Measurements from ENCODE around the gene BIN1.
A peak's percentile ranks its signal among the peaks of the same experiment; 100 is the strongest.
"Not testable (repeated sequence)": the region's sequence is repeated elsewhere in the genome, so short reads cannot be mapped to it uniquely, and the experiment has no call there.

The BIN1 gene

DNA sequence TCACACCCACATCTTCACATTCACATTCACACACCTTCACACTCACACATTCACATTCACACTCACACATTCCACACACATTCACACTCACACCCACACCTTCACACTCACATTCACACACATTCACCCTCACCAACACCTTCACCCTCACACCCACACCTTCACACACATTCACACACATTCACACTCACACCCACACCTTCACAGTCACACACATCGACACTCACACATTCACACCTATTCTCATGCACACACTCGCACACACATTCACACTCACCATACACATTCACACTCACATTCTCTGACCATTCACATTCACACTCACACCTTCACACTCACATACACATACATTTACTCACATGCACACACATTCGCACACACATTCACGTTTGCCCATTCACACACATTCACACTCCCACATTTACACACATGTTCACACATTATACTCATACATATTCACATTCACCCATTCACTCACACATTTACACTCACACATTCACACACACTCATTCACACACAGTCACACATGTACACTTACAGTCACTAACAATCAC, 62.7 kb downstream of the BIN1 start:
- DNase-seq = no peak

DNA sequence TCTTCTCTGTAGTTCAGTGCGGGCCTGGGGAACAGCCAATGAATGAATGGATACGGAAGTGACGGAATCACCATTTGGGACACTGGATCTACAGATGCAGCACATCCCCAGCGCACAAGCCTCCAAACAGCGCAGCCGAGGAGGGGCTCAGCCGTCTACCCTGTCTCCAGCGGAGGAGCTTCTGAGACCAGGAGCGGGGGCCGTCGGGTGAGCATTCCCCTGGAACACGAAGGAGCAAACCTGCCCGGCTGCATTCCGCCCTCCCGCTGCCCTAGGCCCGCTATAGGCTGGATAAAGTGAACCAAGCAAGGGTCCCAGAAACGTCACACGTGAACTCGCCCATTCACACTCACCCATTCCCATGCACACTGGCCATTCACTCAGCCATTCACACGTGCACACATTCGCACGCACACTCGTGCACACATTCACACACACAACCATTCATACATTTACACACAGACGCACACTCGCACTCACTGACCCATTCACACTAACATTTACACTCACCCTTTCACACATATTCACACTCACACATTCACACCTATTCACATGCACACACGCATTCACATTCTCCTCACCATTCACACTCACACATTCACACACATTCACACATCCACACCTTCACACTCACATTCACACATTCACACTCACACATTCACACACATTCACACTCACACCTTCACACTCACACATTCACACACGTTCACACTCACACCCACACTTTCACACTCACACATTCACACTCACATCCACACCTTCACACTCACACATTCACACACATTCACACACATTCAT, 63.4 kb downstream of the BIN1 start:
- DNase-seq = no peak

DNA sequence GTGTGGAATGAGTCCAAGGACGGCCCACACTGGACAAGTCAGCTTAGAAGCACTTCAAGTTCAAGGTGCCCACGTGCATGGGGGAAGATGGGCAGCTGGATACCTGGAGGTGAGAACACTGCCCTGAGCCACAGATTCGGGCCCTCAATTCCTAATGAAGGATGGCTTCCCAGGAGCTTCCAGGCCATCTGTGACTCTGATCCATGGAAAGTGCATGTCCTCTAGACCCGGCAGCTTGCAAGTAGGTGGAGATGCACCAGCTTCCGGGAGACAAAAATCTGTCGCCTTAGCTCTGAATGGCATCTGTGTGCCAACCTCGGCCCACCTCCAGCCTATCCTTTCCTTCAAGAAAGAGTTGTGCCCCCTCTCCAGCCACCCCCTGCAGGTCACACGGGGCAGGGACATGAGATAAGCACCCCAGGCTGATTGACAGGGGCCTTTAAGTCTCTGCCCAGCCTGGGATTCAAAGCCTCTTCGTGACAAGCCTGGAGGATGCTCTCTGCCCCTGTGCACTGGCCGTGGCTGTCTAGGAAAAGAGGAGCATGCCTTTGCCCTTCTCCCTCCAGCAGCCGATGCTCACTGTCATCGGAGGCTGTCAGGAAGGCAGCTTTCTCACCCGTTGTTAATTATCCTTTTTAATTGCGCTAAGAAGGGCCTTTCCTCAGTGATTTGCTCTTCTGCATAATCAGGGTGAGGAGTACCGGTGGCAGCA, 65.5 kb downstream of the BIN1 start:
- DNase-seq = no peak

DNA sequence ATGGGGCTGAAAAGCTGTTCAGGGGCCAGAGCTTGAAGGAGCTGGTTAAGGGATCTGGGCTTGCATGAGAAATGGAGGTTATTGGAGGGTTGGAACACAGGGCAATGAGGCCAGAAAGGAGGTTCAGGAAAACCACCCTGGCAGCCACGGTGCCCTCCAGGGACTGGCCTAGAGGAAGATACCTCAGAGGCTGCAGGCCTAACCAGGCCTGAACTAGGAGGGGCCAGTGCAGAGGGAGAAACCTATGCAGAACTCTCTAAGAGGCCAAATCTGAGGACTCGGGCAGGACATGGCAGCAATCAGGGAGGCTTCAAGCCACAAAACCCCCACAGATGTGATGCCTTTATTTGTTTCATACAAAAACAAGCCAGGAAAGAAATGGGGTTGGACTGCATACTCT, 66.8 kb downstream of the BIN1 start:
- no peak for DNase-seq

DNA sequence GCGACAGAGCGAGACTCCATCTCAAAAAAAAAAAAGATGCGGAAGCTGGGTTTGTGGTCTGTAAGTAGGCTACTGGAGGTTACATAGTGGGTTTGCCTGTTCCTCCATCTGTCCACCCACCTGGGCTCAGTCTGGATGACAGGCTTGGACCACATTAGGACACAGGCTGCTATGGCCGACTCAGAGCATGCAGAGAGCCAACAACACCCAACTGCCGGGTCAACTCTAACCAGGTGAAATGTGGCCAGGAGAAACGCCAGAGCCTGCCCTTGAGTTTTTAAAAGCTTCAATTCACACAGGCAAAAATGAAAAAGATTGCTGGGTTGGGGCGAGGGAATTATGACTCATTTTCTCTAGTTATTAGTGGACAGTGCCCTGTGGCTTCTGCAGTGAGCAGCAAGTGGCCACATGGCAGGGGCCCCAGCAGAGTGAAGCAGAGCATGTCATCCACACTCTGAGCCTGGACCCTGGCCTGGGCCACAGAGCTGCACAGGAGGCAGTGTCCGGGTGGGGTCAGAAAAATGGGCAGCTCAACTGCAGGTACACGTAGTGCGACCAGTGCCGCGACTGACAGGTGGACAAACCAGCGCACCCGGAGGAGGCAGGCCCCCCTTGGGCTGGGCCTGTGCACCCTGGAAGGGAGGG, 67.4 kb downstream of the BIN1 start:
- DNase-seq = no peak

DNA sequence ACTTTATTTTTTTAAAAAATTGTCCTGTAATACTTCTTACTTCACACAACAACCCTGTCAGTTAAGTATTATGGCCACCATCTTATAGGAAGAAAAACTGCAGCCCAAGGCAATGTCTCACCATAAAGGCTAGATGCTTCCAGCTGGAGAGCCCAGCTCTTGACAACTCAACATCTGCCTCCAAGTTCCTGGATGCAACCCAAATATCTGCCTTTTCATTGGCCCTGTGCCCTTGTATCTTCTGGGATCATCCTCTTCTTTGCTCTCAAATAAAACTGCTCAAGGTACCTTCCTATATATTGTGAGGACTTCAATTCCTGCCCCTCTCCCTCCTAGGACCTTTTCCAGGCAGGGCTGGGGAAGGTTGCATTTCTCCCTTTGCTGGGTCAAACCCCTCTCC, 69.5 kb downstream of the BIN1 start:
- DNase-seq = no peak

DNA sequence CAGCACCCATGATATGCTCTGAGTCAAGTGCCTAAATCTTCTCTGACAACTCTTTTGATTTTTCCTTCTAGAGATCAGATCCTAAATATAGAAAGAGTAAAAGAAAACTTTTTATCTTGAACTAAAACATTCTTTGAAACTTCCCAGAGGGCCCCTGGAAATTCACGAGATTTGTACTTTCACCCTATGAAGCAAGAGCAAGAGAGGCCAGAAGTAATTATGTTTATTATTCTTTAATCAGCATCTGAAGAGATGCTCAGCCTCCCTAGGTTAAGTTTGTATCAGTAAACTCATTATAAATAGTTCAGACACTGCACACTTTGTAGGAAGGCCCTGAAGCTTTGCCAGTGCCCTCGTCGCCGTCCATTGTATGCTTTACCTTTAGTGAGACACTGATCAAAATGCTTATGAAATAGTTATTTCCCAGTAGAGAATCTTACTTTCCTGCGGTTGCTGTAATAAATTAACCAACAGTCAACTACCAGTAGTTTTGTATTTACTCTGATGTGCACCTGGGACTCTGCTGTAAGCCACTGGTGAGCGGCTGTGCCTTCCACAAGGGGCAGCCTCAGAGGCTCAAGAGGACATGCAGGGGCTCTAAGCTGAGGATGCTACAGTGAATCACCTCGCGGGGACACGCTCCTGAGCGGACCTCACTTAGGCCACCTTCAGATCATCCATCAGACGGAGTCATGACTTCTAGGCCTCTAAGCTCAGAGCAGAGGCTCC, 71.9 kb downstream of the BIN1 start:
- DNase-seq = no peak

DNA sequence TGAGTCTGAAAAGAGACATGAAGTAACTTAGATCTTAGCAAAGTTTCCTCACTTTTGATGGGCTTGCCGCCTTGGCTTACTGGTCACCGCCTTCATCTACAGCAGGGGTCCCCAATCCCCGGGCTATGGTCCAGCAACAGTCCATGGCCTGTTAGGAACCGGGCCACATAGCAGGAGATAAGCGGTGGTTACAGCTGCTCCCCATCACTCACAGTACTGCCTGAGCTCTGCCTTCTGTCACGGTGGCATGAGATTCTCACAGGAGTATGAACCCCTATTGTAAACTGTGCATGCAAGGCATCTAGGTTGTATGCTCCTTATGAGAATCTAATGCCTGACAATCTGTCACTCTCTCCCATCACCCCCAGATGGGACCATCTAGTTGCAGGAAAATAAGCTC, 72.9 kb downstream of the BIN1 start:
- no peak for DNase-seq

DNA sequence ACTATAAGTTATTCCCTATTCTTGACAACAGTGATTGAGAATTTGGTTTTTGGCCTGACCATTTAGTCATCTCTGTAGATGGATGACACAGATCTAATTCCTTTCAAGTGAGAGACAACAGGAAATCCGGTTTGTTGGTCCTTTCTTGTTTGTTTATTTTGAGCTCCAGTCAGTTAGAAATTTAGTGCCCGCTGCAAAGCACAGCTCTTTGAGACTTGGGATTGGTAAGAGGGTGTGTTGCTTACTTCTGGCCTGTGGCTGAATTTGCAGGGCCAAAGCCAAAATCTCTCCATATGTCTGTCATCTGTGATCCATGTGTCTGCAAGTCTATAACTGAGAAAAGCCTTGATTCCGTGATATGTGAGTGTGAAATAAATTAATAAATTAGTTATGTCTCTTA, 74.3 kb downstream of the BIN1 start:
- no peak for DNase-seq

DNA sequence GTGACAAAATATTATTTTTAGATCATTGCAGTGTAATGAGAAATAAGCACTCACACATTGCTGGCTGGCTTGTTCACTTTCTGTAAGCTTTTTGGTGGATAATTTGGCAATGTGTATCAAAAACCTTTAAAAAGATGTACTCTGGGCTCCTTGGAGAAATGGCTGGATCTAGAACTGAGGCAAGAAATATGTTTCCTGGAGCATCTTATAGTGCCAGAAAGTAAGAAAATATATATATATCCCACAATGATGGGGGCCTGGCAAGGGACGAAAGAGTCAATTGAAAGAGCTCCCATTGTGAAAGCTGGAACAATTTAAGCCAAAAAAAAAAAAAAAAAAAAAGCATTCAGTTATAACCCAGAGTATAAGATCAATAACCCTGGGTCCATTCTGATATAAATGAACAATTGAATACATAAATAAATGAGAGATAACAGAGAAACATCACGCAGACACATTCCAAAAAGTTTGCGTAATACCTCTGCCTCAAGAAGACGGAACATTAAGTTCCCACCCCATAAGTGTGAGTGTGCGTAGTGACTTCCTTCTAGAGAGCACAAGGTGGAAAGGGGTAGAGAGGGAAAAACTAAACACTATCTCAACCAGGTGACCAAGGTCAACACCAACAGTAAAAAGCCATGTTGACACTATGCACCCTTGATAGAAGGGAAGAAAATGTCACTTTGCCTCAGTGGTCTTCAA, 77.5 kb downstream of the BIN1 start:
- no peak for DNase-seq

DNA sequence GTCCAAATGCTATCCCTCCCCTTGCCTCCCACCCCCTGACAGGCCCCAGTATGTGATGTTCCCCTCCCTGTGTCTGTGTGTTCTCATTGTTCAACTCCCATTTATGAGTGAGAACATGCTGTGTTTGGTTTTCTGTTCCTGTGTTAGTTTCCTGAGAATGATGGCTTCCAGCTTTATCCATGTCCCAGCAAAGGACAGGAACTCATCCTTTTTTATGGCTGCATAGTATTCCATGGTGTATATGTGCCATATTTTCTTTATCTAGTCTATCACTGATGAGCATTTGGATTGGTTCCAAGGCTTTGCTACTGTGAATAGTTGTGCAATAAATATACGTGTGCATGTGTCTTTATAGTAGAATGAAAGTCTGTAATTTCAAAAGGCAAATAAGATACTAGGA, 78.2 kb downstream of the BIN1 start:
- not testable (repeated sequence) for DNase-seq

DNA sequence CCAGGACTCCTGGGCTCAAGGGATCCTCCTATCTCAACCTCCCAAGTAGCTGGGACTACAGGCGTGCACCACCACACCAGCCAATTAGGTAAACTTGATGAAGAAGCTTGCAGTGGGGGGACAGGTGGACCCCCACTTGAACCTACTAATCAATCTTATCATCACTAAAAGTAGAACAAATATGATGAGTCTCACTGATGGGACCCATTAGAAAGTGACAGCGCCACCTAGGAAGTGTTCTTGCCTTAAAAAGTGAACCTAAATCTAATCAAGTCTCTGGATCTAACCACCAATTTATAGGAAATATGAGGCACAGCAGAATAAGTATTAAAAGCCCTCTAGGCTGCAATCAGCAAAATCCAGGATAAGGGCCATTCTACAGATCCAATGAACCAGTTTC, 79.2 kb downstream of the BIN1 start:
- no peak for DNase-seq

DNA sequence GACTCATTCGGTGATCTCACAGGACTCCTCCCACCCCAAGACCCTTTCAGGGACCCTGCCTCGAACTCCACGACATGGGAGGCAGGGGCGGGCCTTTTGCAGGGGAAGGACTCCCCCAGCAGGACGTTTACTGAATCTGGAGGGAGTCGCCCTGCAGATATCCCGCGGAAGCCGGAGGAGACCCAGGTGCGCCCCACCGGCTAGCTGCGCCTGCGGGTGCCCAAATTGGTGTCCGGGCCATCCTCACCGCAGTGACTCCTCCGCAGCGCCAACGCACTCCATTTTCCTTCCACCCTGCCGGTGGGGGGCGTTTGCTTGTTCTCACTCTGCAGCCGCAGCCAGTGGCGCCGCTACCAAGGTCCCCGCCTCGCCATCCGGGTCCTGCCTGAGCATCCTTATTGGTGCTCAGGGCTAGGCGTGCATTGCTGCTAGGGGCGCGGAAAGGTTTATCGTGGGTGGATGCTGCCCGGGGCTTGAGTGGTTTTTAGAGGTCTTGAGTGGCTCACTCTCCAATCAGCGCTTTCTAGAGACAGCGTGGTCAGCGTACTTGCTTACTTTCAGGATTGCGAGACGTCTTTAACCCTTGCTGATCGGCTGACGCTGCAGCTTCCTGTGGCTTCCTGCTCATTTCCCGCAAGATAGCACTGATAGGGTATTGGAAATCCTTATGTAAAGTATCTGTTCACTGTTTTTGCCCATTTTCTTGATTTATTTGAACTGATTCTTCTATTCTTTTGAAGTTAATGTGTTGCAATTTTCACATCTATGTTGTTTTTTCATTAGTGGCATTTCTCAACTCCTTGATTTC, 81.4 kb downstream of the BIN1 start:
- DNase-seq = peak; percentile 88

DNA sequence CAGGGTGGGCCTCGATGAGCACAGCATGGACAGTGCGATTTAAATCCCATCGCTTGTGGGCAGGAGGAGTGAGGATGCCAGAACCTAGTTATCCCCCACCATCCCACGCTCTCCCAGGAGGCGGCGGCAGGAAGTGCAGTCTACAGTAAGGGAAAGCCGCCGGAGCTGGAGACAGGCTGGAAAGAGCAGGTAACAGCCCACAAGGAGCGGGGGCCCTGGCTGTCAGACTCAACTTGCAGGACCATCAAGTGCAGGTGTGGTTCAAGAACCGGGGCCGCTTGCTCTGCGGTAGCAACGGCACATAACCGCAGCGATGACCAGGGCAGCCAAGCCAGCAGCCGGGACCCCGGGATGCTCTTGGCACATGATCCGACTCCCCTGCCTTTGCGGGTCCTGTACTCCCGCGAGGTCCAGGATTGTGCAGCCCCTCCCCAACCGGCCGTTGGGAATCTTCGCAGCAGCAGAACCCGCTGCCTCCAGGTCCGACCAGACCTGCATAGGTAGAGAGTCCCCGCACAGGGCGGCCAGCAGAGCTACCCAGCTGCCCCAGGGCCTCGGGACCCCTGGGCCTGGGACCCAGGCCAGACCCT, 82.1 kb downstream of the BIN1 start:
- peak; percentile 64 for DNase-seq

DNA sequence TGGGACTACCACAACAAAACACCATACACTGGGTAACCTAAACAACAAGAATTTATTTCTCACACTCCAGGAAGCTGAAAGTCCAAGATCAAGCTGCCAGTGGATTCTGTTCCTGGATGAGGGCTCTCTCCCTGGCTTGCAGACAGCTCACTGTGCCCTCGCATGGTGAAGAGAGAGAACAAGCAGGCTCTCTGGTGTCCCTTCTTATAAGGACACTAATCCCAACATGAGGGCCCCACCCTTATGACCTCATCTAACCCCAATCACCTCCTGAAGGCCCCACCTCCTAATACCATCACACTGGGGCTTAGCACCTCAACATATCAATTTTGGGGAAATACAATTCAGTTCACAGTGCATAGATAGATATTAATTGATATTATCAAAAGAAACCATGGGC, 83.5 kb downstream of the BIN1 start:
- DNase-seq = no peak

DNA sequence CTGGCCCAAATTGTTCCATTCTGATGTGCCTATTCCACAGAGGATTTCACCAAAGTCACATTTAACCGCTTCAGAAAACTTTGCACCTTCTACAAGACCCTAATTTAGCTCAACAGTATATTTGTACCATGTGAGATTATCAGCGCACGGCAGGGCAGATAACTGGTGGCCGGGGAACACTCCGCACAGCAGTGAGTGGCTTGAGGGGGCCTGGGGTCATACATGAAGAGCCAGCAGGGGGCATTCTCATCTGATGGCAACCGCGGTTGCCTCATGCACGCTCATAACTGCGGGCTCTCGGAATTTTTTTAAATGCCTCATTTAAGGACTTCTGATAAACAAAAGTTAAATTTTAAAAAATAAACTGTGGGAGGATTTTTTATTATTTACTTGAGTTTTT, 84.1 kb downstream of the BIN1 start:
- no peak for DNase-seq

DNA sequence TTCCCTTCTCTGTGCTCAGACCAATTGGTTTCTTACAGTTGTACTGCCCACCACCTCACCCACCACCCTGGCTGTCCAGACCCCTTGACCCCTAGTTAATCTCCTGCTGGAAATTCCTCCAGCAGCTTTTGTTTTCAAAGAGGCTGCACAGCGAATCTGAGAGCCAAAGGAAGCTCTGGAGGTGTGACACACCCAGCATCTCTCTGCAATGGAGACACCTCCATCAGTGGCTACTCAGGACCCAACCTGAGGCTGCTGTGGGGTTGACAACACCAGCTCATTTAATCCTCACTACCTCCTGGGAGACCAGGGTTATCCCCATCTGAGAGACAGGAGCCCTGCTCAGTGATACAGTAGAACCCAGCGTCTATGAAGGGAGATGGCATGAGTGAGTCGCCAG, 86.4 kb downstream of the BIN1 start:
- no peak for DNase-seq

DNA sequence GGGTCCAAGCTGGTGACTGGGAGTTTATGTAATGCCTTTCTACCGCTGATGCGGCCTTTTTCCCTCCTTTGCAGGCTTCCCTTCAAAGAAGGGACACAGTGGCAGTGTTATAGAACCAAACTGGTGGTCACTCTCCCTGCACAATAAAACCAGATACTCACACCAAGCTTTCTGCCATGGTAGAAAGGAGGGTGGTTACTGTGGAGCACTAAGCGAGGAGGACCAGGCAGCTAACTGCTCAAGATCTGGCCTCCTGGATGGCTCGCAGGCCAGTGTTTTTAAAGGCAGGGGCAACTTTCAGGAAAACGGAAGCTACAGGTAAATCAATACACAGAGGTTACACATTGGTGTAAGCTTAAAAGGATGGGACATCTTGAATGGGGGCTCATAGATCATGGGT, 89.4 kb downstream of the BIN1 start:
- DNase-seq = no peak

DNA sequence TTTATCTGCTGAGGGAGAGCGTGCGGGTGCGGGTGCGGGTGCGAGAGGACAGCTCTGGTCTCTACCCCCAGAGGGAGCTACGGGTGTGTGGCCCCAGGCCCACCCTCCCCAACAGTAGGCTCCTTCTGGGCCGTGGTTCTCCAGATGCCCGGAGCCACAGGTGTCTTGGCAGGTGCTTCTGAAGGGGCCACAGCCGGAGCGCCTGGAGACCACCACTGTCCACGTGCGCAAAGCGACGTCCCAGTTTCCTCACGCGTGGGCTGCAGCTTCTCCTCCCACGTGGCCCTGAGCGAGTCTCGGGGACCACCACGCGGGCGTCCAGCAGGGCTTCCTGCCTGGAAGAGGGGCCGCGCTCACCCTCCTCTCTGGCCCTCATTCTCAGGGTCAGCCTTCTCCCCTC, 90.6 kb downstream of the BIN1 start:
- DNase-seq = no peak

DNA sequence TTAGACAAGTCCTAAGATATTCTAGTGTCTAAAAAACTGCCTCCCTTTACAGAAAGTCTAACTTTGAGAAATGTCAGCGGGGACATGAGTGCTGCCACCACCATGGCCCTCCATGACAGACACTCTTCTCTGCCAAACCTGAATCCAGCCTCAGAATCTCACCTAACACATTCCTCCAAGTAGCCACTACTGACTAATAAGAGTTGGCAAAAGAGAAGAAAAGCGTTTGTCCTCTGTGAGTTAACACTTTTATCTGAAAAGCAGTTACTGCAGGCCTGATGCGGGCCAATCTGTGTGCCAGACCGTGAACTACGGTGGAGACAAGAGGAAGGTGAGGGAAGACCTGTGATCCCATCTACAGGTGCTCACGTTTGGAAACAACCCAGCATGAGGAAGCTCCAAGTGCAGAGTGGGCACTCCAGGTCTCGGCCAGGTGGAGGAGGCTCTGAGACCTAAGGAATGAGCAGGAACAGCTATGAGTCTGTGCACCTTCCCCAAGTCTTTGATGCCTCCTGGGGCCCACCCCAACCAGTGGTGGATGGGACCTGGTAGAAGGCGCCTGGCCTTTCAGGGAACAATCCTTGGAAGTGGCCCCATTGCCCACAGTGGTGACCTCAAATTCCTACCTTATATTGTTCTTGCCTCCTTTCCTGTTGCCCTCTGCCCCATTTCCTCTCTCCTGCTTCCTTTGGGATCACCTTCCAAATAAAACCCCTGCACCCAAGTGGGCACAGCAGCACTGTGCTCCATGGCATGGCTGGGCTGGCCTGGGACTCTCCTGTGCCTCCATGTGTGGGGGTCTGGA, 91.6 kb downstream of the BIN1 start:
- no peak for DNase-seq

Measured in COR-L47 (cell line).